ENCODE results near the gene ANKRD44.

The ANKRD44 gene

GRCh38 chr2:197168705-197169104 is 141.9 kb downstream of the ANKRD44 start:
- DNase-seq = no peak

DNA sequence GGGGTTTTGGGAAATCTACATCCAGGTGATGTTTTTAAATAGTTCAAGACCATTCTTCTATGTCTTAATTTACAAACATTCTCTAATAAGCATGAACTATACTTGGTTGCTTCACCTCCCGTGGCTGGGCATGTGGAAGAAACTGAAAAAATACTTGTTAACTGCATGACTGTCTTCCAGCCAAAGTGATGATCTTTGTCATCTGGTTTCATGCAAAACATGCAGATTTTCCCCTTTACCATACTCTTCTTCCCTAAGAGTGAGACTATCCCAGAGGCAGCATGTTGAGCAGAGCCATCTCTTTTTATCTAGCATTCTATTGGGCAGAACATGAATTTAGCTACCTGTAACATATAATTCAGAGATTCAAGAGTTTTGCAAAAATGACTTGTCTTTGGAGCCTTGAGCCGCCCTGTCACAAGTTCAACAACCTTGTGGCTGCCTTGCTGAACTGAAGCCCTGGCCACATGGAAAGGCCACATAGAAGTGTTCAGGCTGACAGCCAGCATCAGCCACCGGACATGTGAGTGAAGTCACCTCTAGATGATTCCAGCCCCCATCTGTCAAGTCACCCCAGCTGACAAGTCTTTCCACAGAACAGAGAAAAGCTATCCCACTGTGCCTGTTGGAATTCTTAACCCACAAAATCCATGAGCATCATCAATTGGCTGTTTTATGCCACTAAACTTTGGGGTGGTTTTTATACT is 142.8 kb downstream of the ANKRD44 start:
- DNase-seq = no peak

- no peak for DNase-seq
Measured at GRCh38 chr2:197165020-197165419, 145.6 kb downstream of the ANKRD44 start.

GRCh38 chr2:197164141-197164754 is 146.3 kb downstream of the ANKRD44 start:
- no peak for DNase-seq

DNA sequence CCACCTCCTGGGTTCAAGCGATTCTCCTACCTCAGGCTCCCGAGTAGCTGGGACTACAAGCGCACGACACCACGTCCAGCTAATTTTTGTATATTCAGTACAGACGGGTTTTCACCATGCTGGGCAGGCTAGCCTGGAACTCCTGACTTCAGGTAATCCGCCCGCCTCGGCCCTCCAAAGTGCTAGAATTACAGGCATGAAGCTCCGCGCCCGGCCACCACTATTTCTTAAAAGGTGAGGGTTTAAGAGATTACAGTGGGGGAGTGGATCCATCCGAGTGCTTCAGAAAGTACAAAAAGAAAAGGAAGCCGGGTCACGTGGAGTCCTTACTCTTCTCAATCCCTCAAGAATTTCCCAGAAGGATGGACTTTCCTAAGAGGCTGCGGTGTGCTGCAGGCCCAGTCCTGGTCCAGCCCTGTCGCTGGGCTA is 146.9 kb downstream of the ANKRD44 start:
- DNase-seq = no peak

DNA sequence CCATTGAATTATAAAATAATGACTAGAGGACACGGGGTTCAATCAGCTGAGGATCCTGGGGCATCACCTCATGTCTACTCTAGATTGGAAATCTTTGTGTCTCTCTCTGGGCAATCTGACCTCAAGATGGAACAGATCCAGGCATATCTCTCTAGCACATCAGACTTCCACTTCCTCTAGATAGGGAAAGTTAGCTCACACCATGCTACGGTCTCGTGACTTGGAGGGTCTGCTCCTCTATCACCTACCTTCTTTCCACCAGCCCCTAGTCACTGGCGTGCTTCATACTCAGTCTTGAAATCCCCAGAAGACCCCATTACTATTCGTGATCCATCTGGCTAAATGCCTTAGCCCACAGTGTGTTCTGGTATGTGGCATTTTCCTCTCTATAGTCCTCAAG is 148.8 kb downstream of the ANKRD44 start:
- DNase-seq = no peak

- no peak for DNase-seq
Measured at GRCh38 chr2:197159661-197160211, 150.8 kb downstream of the ANKRD44 start.

DNA sequence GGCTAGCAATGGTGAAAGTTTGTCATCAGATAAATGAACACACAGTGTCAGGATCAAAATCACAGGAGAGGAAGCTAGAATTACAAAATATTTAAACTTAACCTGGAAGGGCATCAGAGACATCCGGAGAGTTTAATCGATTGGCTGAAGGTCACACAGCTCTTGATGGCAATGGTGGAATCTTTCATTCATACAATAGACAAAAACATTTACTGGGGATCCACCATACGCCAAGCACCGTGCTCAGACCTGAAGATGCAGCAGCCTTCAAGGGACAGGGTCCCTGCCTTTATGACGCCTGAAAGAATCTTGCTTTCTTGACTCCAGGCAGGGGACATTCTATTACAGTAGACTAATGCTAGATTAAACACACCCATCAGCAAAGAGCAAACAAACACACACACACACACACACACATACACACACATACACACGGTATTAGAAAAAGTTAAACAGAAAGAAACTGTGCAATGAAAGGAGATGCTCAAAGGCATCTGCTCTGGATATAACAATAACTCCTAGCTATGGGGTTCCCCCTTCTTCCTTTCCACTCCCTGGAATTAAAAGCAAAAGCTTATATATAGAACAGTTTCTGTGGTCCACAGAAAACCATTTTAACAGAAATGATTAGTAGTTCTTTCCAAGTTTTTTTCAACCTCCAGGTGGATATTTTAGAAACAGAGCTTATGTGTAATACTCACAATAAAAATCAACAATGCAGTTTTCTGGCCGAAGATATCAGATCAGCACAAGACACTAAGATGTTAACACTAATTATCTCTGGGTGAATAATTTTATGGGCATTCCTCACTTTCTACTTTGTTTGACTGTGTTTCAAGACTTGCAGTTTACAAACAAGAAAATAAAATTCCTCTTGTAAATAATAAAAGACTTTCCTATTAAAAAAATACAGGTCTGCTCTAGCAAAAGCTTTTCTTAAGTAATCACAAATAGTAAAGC is 151.7 kb downstream of the ANKRD44 start:
- DNase-seq = no peak

- DNase-seq = no peak
Measured at GRCh38 chr2:197157879-197158537, 152.6 kb downstream of the ANKRD44 start.

GRCh38 chr2:197156771-197157170 is 153.8 kb downstream of the ANKRD44 start:
- DNase-seq = no peak

DNA sequence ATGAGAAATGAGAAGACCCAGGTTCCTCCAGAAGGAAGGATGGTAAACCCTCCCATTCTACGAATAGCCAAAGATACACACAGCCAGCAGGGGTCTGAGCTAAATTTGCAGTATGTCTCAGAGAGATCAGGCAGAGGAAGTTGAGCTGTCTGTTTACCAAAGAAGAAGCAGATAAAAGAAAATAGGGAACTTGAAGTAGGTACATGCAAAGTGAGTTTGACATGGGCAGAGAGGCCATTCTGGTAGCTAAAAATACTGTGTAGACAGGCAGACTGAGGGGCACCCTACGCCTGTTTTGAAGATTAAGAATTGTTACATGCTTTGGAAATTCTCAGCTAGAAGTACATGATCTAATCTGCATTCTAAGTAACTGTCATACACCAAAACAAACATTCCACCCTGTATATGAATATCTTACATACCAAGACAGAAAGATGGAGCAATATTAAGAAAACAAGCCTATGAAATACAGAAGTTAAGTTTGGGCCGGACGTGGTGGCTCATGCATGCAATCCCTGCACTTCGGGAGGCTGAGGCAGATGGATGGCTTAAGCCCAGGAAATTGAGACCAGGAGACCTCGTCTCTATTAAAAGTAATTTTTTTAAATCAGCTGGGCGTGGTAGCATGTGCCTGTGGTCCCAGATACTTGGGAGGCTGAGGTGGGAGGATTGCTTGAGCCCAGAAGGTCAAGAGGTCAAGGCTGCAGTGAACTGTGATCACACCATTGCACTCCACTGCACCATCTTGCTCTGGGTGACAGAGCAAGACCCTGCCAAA is 157.9 kb downstream of the ANKRD44 start:
- no peak for DNase-seq

DNA sequence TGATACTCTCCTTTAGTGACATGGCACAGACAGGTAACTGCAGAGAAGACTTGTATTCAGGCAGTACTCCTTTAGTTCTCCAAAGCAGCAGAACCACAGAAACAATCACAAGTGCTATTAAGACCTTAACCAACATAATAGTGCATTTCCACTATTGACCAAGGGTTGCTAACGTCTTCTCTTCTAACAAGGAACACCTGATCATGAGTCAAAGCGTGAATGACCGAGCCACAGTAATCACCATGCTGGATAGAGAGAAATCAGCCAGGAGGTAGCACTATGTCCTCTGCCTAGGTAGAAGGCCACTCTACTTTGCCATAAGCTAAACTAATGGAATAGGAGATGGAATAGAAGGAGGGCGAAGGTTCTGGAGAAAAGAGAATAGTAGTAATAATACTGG is 161.0 kb downstream of the ANKRD44 start:
- no peak for DNase-seq

GRCh38 chr2:197148401-197148800 is 162.2 kb downstream of the ANKRD44 start:
- no peak for DNase-seq

- no peak for DNase-seq
Measured at GRCh38 chr2:197147942-197148341, 162.6 kb downstream of the ANKRD44 start.

DNA sequence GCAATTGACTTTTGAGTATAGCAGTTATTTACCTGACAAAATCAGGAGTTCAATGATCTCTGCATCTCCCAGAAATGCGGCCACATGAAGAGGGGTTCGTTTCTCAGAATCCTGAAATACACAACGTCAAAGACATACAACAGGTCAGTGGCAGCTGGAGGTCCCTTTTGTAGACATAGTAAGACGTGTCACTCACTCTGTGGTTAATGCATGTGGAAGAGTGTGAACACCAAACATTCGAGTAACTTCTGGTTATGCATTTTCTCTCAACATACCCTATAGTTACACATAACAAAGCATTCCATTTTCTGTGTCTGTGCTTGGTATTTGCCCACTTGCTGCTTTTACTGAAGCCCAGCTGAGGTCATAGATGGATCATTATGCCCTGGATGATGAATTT is 163.6 kb downstream of the ANKRD44 start:
- DNase-seq = no peak

- DNase-seq = no peak
Measured at GRCh38 chr2:197145471-197146056, 165.0 kb downstream of the ANKRD44 start.

- no peak for DNase-seq
Measured at GRCh38 chr2:197144183-197144582, 166.4 kb downstream of the ANKRD44 start.

DNA sequence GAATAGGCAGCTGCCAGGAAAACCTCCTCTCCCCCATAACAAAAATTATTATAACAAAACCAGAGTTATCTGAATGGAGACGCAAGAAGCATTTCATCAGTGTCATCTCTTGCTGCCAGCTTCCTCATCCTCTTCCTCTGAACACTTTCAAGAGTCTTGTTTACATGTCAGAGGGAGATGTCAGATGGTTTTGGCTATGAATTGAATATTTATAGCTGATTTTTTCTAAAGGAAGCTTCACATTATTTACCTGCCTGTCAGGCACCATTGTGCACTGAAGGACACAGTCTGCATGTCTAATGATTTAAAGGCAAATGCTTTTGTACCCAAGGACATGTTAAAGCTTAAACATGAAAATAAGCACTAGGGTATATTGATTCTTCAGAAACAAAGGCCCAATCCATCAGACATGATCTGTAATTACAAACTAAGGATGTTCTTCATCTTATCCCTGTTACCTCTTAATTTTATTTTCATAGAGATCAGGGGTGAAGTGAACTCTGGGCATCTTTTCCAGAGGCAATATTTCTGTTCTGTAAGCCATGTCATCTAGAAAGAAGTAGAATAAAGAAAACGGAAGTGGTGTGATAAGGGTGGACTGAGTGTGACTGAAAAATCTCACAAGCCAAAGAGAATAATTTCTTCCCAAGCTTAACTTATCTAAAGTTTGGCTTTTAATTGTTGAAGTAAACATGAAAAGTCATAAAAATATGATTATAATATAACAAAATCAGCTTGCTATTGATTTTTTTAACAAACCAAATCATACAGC is 168.7 kb downstream of the ANKRD44 start:
- no peak for DNase-seq

- no peak for DNase-seq
Measured at GRCh38 chr2:197140045-197140444, 170.5 kb downstream of the ANKRD44 start.

- DNase-seq = no peak
Measured at GRCh38 chr2:197138506-197138905, 172.1 kb downstream of the ANKRD44 start.
